B cell (primary cell): ENCODE results near the gene MIPOL1.

ENCODE experiments used
- EZH2 ChIP-seq: IDR thresholded peaks from 2 replicates; pipeline ENCODE4 v1.6.1; 2012; ENCODE audit warnings: borderline replicate concordance, low read depth, mild to moderate bottlenecking, moderate library complexity, low read length; ENCODE audit not compliant: insufficient read depth, poor library complexity, severe bottlenecking
- TF ChIP-seq, protein P1 (sequence below): fragments of 200-600 bp; IDR thresholded peaks from one replicate; pipeline ENCODE4 v1.8.0; 2022; ENCODE audit warnings: antibody characterized with exemption, mild to moderate bottlenecking

DNA sequence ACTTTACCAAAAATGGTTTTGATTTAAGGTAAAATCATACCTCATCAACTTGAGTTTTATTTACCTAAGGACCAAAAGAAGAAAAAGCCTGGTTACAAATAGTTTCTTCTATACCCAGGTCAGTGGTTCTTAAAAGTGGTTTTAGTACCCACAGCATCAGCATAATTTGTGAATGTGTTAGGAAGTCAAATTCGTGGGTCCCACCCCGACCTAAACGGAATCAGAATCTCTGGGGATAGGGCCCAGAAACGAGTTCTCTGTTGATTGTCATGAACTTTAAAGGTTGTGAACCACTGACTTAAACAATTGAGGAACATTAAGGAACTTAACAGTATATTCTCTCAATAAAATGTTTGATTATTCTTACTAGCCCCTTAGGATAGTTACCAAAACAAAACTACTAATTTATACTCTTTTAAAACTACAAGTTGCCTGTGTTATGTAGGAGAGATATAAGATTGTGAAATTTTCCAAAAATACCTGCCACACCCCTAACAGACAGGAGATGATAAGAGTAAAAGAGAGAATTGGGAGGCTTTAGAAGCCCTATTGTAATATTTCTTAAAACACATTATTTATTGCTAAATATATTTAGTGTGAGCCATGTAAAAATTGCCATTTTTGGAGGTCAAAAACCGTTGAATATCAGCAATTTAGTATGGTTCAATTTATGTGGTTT, 24.7 kb upstream of the MIPOL1 start:
- TF ChIP-seq, protein P1, sequence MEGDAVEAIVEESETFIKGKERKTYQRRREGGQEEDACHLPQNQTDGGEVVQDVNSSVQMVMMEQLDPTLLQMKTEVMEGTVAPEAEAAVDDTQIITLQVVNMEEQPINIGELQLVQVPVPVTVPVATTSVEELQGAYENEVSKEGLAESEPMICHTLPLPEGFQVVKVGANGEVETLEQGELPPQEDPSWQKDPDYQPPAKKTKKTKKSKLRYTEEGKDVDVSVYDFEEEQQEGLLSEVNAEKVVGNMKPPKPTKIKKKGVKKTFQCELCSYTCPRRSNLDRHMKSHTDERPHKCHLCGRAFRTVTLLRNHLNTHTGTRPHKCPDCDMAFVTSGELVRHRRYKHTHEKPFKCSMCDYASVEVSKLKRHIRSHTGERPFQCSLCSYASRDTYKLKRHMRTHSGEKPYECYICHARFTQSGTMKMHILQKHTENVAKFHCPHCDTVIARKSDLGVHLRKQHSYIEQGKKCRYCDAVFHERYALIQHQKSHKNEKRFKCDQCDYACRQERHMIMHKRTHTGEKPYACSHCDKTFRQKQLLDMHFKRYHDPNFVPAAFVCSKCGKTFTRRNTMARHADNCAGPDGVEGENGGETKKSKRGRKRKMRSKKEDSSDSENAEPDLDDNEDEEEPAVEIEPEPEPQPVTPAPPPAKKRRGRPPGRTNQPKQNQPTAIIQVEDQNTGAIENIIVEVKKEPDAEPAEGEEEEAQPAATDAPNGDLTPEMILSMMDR: no peak
- no peak for TF ChIP-seq EZH2
